B cell (primary cell): Measurements from ENCODE around the gene ZSCAN23. TPM values are rescaled to one million over a fixed set of nuclear protein-coding genes. Genes with fewer than 3 reads are reported as not detected.
"Not testable (repeated sequence)": the region's sequence is repeated elsewhere in the genome, so short reads cannot be mapped to it uniquely, and the experiment has no call there.

ENCODE experiments used
- ATAC-seq: fragments of 200-7000 bp; cut with Tn5 transposase; one replicate; pipeline ENCODE4 v1.10.0; 2021; ENCODE audit warnings: low read depth, mild to moderate bottlenecking, moderate number of reproducible peaks, moderate library complexity
- CTCF ChIA-PET: fragments of 350-600 bp; sonication (Branson Sonifier 250); formaldehyde crosslinking; loops from one replicate; lab custom pipeline; 2021; ENCODE audit warnings: antibody characterized with exemption, inconsistent platforms; lab: Charles Lee
- POLR2A ChIA-PET: fragments of 350-600 bp; sonication (Branson Sonifier 250); formaldehyde crosslinking; loops from one replicate; lab custom pipeline; 2021; ENCODE audit warnings: antibody characterized with exemption; lab: Charles Lee
- DNase-seq: peaks from one replicate; pipeline ENCODE4 v3.0.0; 2013
- H2AFZ ChIP-seq: 2 replicates; pipeline ENCODE4 v1.6.1; 2012; ENCODE audit warnings: mild to moderate bottlenecking, low read depth, low read length; ENCODE audit not compliant: insufficient read depth, poor library complexity, severe bottlenecking
- H3K27ac ChIP-seq, 2 donors: 1 replicate in 1 of 2; 2 replicates in 1 of 2; pipeline ENCODE4 v1.5.1; 2012 to 2013; ENCODE audit warnings: low read length in 2 of 2, mild to moderate bottlenecking in 2 of 2, moderate library complexity in 1 of 2
- H3K27me3 ChIP-seq, 4 experiments: fragments of 200-600 bp in 1 of 4; sonication (generic) in 1 of 4; replicated peaks in 1 of 4; 1 replicate in 2 of 4; 2 replicates in 2 of 4; pipeline versions ENCODE4 v1.6.1 to v1.7.0; 2013 to 2016; ENCODE audit warnings: low read length in 3 of 4, mild to moderate bottlenecking in 2 of 4, mixed read lengths in 1 of 4, moderate library complexity in 1 of 4; ENCODE audit not compliant: insufficient read depth in 4 of 4, control insufficient read depth in 3 of 4; ENCODE audit errors: control extremely low read depth in 1 of 4
- H3K36me3 ChIP-seq, 2 experiments: replicated peaks in 1 of 2; 1 replicate in 1 of 2; 2 replicates in 1 of 2; pipeline versions ENCODE4 v1.6.1 to v1.7.1; 2013; ENCODE audit warnings: low read length in 1 of 2; ENCODE audit not compliant: insufficient read depth in 2 of 2, control insufficient read depth in 1 of 2; ENCODE audit errors: control extremely low read depth in 1 of 2, extremely low read depth in 1 of 2
- H3K4me1 ChIP-seq, 2 donors: fragments of 200-600 bp in 1 of 2; sonication (generic) in 1 of 2; 1 replicate in 1 of 2; 2 replicates in 1 of 2; pipeline versions ENCODE4 v1.5.1 to v1.6.1; 2013 to 2017; ENCODE audit warnings: low read length in 2 of 2; ENCODE audit not compliant: control insufficient read depth in 2 of 2, insufficient read depth in 2 of 2
- H3K4me2 ChIP-seq: replicated peaks from 2 replicates; pipeline ENCODE3; 2012; ENCODE audit warnings: mild to moderate bottlenecking, low read depth, low read length; ENCODE audit not compliant: poor library complexity, severe bottlenecking
- H3K4me3 ChIP-seq, 5 experiments: fragments of 200-600 bp in 1 of 5; sonication (generic) in 1 of 5; 1 replicate in 3 of 5; 2 replicates in 2 of 5; pipeline versions ENCODE4 v1.5.1 to v1.7.0; 2011 to 2016; ENCODE audit warnings: low read length in 4 of 5, mild to moderate bottlenecking in 4 of 5, low read depth in 2 of 5, control low read depth in 1 of 5, moderate library complexity in 1 of 5; ENCODE audit not compliant: insufficient read depth in 1 of 5; ENCODE audit errors: control extremely low read depth in 1 of 5, extremely low read depth in 1 of 5
- H3K79me2 ChIP-seq: fragments of 200-600 bp; sonication (generic); one replicate; pipeline ENCODE4 v1.6.0; 2016; ENCODE audit warnings: low read length; ENCODE audit not compliant: control insufficient read depth, insufficient read depth
- H3K9ac ChIP-seq: fragments of 200-600 bp; sonication (generic); 2 replicates; pipeline ENCODE4 v1.6.1; 2017; ENCODE audit warnings: mild to moderate bottlenecking, low read length, moderate library complexity
- H3K9me3 ChIP-seq, 3 donors: one replicate each; pipeline versions ENCODE4 v1.6.1 to v1.7.1; 2013; ENCODE audit warnings: low read length in 2 of 3; ENCODE audit not compliant: control insufficient read depth in 2 of 3, insufficient read depth in 1 of 3; ENCODE audit errors: control extremely low read depth in 1 of 3
- H4K20me1 ChIP-seq: 2 replicates; pipeline ENCODE4 v1.6.0; 2012; ENCODE audit warnings: mild to moderate bottlenecking, low read length; ENCODE audit not compliant: insufficient read depth, control insufficient read depth, poor library complexity, severe bottlenecking
- H3K27ac Mint-ChIP-seq: one replicate; pipeline ENCODE4 v1.8.0; 2021; ENCODE audit warnings: mixed read lengths
- H3K27me3 Mint-ChIP-seq: one replicate; pipeline ENCODE4 v1.8.0; 2021; ENCODE audit warnings: mixed read lengths
- H3K4me1 Mint-ChIP-seq: one replicate; pipeline ENCODE4 v1.8.0; 2021; ENCODE audit warnings: mixed read lengths
- H3K4me3 Mint-ChIP-seq: one replicate; pipeline ENCODE4 v1.8.0; 2021; ENCODE audit warnings: mixed read lengths
- H3K9me3 Mint-ChIP-seq: one replicate; pipeline ENCODE4 v1.8.0; 2022; ENCODE audit warnings: mixed read lengths; ENCODE audit not compliant: insufficient read depth
- EZH2 ChIP-seq: IDR thresholded peaks from 2 replicates; pipeline ENCODE4 v1.6.1; 2012; ENCODE audit warnings: borderline replicate concordance, low read depth, mild to moderate bottlenecking, moderate library complexity, low read length; ENCODE audit not compliant: insufficient read depth, poor library complexity, severe bottlenecking
- WGBS: methylation state at CpG from one replicate; pipeline ENCODE4 v1.1.5; 2013; ENCODE audit warnings: missing lambda C conversion rate; ENCODE audit not compliant: insufficient coverage; 5-methylcytosine and 5-hydroxymethylcytosine counted together
- intact Hi-C: fragments of 100-400 bp; cut with micrococcal nuclease; formaldehyde crosslinking; loops from one replicate; pipeline ENCODE4 v1.10.0; 2022
- polyA plus RNA-seq: library from polyadenylated mRNA; depleted of rRNA; stranded (reverse); fragments of >200 nt; gene quantifications from 2 replicates; pipeline ENCODE4 v1.2.3, GENCODE V29; 2012
- total RNA-seq, 2 donors: library from RNA; stranded (reverse); fragments of 120-200 nt in 1 of 2; gene quantifications; 1 replicate in 1 of 2; 2 replicates in 1 of 2; pipeline versions ENCODE4 v1.2.3 to v1.2.4, GENCODE V29; 2013 to 2022
- TF ChIP-seq, protein P1 (sequence below): fragments of 200-600 bp; IDR thresholded peaks from one replicate; pipeline ENCODE4 v1.8.0; 2022; ENCODE audit warnings: antibody characterized with exemption, mild to moderate bottlenecking

ZSCAN23 gene
- total and polyA plus RNA-seq, 2 donors (not counting 1 experiment from before 2014, with no cell fraction given) = 0.79 TPM; not detected in 1

DNA sequence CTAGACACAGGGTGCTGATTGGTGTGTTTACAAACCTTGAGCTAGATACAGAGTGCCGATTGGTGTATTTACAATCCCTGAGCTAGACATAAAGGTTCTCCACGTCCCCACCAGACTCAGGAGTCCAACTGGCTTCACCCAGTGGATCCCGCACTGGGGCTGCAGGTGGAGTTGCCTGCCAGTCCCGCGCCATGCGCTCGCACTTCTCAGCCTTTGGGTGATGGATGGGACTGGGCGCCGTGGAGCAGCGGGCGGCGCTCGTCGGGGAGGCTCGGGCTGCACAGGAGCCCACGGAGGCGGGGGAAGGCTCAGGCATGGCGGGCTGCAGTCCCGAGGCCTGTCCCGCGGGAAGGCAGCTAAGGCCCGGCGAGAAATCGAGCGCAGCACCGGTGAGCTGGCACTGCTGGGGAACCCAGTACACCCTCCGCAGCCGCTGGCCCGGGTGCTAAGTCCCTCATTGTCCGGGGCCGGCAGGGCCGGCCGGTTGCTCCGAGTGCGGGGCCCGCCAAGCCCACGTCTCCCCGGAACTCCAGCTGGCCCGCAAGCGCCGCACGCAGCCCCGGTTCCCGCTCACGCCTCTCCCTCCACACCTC is 26.0 kb upstream of the ZSCAN23 start:
- H3K4me1 ChIP-seq, H3K9ac ChIP-seq, DNase-seq, POLR2A ChIA-PET, H2AFZ ChIP-seq, H4K20me1 ChIP-seq, H3K4me2 ChIP-seq, H3K27ac Mint-ChIP-seq, H3K79me2 ChIP-seq, H3K4me3 Mint-ChIP-seq, H3K36me3 ChIP-seq, H3K9me3 ChIP-seq, ATAC-seq, intact Hi-C loops, H3K4me1 Mint-ChIP-seq, H3K4me3 ChIP-seq, H3K9me3 Mint-ChIP-seq, CTCF ChIA-PET, H3K27ac ChIP-seq: not testable (repeated sequence)
- 96% methylated on average over 30 of the region's 45 CpGs for WGBS
- peaks cover 0 to 15% (median 12%) of the 10 kb centered on the region in 4 experiments for H3K27me3 ChIP-seq
- peaks cover 45% of the 10 kb centered on the region for H3K27me3 Mint-ChIP-seq

DNA sequence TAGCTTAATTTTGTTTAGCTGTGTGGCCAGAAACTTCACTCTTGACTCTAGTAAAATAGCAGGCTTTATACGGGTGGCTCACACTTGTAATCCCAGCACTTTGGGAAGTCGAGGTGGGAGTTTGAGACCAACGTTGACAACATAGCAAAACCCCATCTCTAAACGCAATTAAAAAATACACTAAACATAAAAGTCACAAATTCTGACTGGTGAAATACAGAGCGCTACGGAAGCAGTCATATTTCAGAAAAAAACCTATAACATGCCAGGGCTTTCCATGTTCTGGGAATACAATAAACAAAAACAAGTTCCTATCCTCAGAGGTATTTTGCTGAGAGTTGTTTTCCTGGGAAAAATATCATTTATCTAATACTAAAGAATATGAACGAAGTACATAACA is 24.8 kb upstream of the ZSCAN23 start:
- ATAC-seq (no peak), DNase-seq (no peak)
- Mint-ChIP-seq H3K4me1 (no peaks in the 10 kb centered on the region), H3K27me3 (peaks cover 45% of the 10 kb centered on the region), H3K4me3 (no peak overlapping the region), H3K9me3 (peaks cover 3% of the 10 kb centered on the region), H3K27ac (no peak overlapping the region)
- TF ChIP-seq EZH2 = no peak
- TF ChIP-seq, protein P1, sequence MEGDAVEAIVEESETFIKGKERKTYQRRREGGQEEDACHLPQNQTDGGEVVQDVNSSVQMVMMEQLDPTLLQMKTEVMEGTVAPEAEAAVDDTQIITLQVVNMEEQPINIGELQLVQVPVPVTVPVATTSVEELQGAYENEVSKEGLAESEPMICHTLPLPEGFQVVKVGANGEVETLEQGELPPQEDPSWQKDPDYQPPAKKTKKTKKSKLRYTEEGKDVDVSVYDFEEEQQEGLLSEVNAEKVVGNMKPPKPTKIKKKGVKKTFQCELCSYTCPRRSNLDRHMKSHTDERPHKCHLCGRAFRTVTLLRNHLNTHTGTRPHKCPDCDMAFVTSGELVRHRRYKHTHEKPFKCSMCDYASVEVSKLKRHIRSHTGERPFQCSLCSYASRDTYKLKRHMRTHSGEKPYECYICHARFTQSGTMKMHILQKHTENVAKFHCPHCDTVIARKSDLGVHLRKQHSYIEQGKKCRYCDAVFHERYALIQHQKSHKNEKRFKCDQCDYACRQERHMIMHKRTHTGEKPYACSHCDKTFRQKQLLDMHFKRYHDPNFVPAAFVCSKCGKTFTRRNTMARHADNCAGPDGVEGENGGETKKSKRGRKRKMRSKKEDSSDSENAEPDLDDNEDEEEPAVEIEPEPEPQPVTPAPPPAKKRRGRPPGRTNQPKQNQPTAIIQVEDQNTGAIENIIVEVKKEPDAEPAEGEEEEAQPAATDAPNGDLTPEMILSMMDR = no peak
- Histone ChIP-seq H3K4me3 (no peak overlapping the region), H3K9ac (no peak overlapping the region), H2AFZ (no peak overlapping the region), H3K27me3 (peaks cover 0 to 15% (median 10%) of the 10 kb centered on the region in 4 experiments), H3K4me2 (no peak overlapping the region), H3K79me2 (no peaks in the 10 kb centered on the region), H3K4me1 (no peaks in the 10 kb centered on the region), H4K20me1 (no peaks in the 10 kb centered on the region), H3K9me3 (peaks cover 0 to 4% (median 0%) of the 10 kb centered on the region in 3 donors), H3K36me3 (no peaks in the 10 kb centered on the region), H3K27ac (no peak overlapping the region)
- ChIA-PET CTCF (interaction anchor here (0.8 kb wide), 1 partner anchor 574 kb away, joined by 5 read pairs; no protein-coding TSS in a partner anchor), POLR2A (no interaction called here)
- 94% methylated on average over 5 of the region's 7 CpGs for WGBS
- intact Hi-C loops = no loop called here
